ENCODE results near the gene NFKBIZ. TPM values are rescaled to one million over a fixed set of nuclear protein-coding genes. Genes with fewer than 3 reads are reported as not detected.

NFKBIZ gene
- total RNA-seq, 1 donor from 2014 or later: 349 TPM

- no peaks in the 10 kb centered on the region for H3K27me3 ChIP-seq
- no peak overlapping the region for H3K4me3 ChIP-seq
- intact Hi-C loops (cut with DNase I): no loop called here
- H3K9me3 ChIP-seq: no peaks in the 10 kb centered on the region
- H3K27ac ChIP-seq: no peak overlapping the region
- no peaks in the 10 kb centered on the region for H3K36me3 ChIP-seq
- peaks cover 0 to 12% of the 10 kb centered on the region in 2 donors for H3K4me1 ChIP-seq
- no peak for TF ChIP-seq CTCF (IDR thresholded peaks at IDR 0.05)
- DNase-seq (ENCODE audit: low spot score in 2 of 2): no peak
Observed at GRCh38 chr3:101833446-101833974, 15.8 kb upstream of the NFKBIZ start.

- TF ChIP-seq CTCF (IDR thresholded peaks at IDR 0.05): no peak
- H3K27ac ChIP-seq: no peak overlapping the region
- H3K27me3 ChIP-seq: no peaks in the 10 kb centered on the region
- no peaks in the 10 kb centered on the region for H3K36me3 ChIP-seq
- H3K4me3 ChIP-seq: no peak overlapping the region
- no peak for DNase-seq (ENCODE audit: low spot score in 2 of 2)
- H3K9me3 ChIP-seq: no peaks in the 10 kb centered on the region
- intact Hi-C loops (cut with DNase I): no loop called here
- H3K4me1 ChIP-seq: no peaks in the 10 kb centered on the region
Observed at GRCh38 chr3:101835676-101836075, 13.6 kb upstream of the NFKBIZ start.

- H3K4me3 ChIP-seq: no peak overlapping the region
- H3K9me3 ChIP-seq: no peaks in the 10 kb centered on the region
- intact Hi-C loops (cut with DNase I): no loop called here
- H3K27me3 ChIP-seq: no peaks in the 10 kb centered on the region
- no peak overlapping the region for H3K27ac ChIP-seq
- no peaks in the 10 kb centered on the region for H3K4me1 ChIP-seq
- DNase-seq (ENCODE audit: low spot score in 2 of 2): no peak
- no peaks in the 10 kb centered on the region for H3K36me3 ChIP-seq
- TF ChIP-seq CTCF (IDR thresholded peaks at IDR 0.05): no peak
Observed at GRCh38 chr3:101836160-101836559, 13.2 kb upstream of the NFKBIZ start.

GRCh38 chr3:101836652-101837598, 12.4 kb upstream of the NFKBIZ start:
- no peak overlapping the region for H3K4me3 ChIP-seq
- no peaks in the 10 kb centered on the region for H3K4me1 ChIP-seq
- no peak for TF ChIP-seq CTCF (IDR thresholded peaks at IDR 0.05)
- no peaks in the 10 kb centered on the region for H3K27me3 ChIP-seq
- DNase-seq (ENCODE audit: low spot score in 2 of 2): no peak
- H3K36me3 ChIP-seq: no peaks in the 10 kb centered on the region
- H3K27ac ChIP-seq: no peak overlapping the region
- H3K9me3 ChIP-seq: no peaks in the 10 kb centered on the region
- intact Hi-C loops (cut with DNase I): no loop called here

GRCh38 chr3:101838691-101839090, 10.6 kb upstream of the NFKBIZ start:
- intact Hi-C loops (cut with DNase I): no loop called here
- no peak for TF ChIP-seq CTCF (IDR thresholded peaks at IDR 0.05)
- no peak overlapping the region for H3K4me3 ChIP-seq
- H3K27ac ChIP-seq: no peak overlapping the region
- H3K27me3 ChIP-seq: no peaks in the 10 kb centered on the region
- no peaks in the 10 kb centered on the region for H3K4me1 ChIP-seq
- H3K9me3 ChIP-seq: no peaks in the 10 kb centered on the region
- no peaks in the 10 kb centered on the region for H3K36me3 ChIP-seq
- no peak for DNase-seq (ENCODE audit: low spot score in 2 of 2)

All from ascending aorta (tissue), 2 donors.